Measurements from ENCODE around the gene MBNL2.

Gene MBNL2

DNA sequence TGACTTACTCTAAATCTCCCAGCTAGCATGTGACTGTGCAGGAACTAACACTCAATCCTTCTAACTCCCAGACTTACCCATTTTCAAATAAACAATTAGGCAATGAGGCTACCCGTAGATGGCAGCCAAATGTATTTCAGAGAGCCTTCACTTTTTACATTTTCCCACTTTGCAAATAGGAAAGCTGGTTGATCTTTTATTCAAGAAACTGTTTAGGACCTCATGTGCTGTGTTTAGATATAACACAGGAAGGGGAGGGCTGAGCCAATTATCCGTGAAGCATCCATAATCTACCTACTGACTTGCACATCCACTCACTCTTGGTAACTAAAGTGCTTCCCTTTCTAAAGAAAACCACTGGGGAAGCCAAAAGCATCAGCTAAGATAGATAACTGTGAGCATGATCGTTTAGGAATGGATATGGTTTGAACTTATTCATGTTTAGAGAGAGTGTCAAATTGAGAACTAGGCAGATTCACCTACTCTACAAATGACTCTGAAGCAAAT lies 33.4 kb downstream of the MBNL2 start:
- no peak for DNase-seq

DNA sequence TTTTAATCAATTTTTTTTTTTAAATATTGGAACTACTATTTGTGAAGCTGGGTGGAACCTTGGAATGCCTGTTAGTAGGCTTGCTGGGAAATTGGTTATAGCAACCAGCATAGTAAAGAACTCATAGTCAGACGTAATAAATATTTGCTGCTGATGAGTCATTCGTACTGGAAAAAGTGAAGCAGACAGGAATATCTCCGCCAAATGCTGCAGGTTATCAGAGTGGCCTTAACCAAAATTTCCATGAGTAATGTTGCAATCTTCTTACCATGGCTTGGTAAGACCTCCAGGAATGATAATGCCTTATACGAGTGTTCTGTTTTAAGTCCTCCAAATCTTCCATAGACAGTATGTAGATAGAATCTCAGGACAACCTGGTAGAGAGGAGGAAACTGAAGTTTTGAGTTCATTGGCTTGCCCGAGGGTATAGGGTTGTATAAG lies 34.2 kb downstream of the MBNL2 start:
- no peak for DNase-seq

DNA sequence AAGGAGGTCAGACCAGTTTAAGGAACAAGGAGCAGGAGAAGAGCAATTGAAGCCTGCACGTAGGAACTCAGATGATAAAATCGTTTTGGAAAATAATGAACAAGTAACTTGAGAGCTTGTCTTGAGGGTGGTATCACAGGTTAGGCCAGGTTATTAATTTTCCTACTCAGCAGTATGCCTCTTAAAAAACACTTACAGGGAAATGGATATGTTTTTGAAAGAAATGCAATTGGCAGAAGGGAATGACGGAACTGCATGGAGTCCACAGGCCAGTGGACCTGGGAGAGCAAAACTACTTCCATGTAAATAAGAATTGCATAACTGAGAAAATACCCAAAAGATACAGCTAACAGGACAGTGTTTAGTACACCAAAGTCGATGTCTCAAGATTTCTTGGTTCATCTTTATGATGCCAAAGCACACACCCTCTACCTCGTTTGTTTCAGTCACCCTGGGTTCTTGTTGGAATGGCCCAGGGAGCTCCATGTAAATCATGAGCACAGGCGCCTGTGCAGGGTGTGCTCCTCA lies 35.2 kb downstream of the MBNL2 start:
- no peak for DNase-seq

DNA sequence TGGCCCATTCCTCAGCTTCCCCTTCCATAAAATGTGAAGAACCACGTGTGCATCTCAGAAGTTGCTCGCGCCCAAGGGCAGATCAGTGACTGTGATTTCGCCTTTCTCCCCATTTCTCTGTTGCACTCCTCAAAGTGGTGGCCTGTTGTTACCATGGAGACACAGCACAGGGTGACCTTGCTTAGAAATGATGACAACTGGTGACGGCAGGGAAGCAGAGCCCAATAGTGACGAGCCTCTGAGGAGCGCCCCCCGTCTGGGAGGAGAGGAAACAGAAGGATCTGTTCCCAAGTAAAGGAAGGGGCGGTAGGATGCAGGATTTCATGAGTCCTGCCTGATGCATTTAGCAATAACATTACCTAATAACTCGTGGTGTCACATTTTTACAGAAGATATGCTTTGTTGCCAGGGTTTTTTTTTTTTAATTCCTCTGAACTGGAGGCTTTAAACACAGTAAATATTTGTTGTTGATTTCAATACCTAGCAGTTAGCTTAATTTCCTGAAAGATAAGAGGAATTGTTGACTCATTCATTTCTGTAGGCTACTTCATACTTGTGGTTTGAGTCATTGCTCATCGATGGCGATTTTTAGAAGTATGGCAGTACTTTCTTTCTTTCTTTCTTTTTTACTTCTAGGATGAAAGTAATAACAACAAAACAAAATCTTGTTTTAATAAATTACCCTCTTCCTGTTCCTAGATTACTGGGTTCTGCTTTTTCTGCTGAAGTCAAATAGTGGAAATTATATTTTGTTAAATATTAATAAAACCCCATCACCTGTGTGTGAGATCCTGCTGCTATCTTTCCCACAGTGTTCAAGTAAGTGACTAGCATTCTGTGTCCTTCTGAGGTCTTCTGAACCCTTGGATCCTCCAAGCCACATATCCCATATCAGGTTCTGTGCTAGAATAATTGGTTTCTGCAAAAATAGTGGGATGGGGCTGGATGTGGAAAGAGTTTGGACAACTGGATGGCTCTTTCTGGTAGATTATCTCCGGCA lies 36.0 kb downstream of the MBNL2 start:
- DNase-seq, result peak; percentile 58

DNA sequence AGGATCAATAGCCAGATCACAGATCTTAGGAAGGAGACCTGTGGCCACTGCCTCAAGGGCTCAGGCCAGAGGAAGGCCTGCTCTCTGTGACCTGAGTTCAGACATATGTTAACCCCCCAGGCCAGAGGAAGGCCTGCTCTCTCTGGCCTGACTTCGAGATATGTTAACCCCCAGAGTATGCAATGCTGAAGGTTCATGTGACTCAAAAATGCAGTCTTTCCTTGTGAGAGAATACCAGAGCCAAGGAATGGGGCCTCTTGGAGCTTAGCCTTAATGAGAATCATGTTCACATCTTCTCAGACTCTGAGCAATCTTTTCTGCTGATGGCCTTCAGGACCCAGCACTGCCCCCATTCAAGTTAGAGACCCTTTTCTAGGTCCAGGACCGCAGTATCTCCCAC lies 36.7 kb downstream of the MBNL2 start:
- peak; percentile 57 for DNase-seq

- DNase-seq, result peak; percentile 40
Observed at GRCh38 chr13:97259410-97259797, 37.3 kb downstream of the MBNL2 start.

DNA sequence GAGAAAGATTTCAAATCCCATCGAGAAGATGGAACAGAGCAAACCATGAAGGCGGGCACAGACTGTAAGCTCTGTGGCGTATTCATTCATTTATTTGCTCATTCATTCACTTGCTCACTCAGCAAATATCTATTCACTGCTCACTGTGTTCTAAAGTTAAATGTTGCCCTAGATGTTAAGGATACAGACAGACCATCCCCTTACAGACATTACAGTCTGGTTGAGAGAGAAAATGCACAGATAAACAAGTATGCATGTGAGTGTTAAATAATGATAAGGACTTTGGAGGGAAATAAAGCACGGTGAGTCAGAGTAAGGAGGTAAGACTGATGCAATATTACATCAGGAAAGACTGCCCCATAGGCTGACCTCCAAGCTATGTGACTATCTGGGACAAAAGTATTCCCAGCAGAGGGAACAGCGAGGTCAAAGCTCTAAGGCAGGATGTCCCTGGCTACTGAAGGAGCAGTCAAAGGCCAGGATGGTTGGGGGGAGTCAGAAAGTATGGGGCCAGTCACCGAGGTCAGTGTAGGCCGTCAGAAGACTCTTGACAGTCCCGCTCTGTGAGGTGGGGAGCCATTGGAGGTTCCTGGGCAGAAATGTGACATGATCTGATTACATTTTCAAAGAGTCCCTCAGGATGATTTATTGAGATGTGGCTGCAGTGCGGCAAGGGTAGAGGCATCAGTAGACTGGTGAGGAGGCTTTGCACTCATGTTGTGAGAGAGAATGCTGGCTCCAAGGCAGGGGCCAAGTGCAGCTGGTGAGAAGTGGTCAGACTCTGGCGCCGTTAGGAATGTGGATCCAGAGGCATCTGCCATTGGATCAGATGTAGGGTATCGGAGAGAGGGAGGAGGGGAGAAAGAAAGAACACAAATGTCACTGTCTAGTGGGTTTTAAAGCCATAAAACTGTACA lies 37.9 kb downstream of the MBNL2 start:
- peak; percentile 59 for DNase-seq

- DNase-seq, result no peak
Observed at GRCh38 chr13:97261254-97262005, 39.3 kb downstream of the MBNL2 start.

GRCh38 chr13:97262058-97262457 lies 39.9 kb downstream of the MBNL2 start:
- DNase-seq, result no peak

DNA sequence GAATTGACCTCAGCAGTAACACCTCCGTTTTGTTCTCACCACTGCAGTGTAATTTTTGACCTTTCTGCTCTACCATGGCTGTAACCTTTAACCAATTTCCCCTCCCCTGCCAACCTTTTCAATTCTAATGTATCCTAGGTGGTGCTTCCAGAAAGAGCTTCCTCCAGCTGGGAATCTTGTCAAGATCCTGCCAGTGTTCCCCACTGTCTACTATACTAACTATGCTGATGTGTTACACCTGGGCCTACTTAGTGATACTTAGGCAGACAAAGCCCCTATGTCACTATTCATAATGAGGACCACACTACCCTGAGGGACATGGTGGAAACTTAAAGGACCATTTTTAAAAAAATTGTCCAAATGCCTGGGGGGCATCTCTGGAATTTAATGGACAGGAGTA lies 41.0 kb downstream of the MBNL2 start:
- DNase-seq, result no peak

GRCh38 chr13:97264663-97265062 lies 42.5 kb downstream of the MBNL2 start:
- DNase-seq, result no peak

DNA sequence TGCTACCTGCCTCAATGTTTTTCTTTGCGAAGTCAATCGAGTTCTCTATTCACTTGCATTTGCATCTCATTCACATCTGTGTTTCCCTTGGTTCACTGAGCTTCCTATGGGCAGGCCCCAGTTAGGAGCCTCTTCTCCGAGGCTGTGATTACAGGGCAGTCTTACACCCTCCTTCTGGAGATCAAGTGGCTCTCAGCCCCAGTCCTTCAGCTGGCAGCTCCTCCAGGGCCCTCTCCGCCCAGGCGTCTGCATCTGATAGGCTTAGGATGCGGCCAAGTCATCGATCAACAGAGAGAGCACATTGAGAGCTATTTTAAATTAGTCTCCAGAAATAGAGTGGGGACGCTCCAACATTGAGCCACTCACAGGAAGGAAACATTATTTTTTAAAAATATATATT lies 44.2 kb downstream of the MBNL2 start:
- DNase-seq, result no peak

DNA sequence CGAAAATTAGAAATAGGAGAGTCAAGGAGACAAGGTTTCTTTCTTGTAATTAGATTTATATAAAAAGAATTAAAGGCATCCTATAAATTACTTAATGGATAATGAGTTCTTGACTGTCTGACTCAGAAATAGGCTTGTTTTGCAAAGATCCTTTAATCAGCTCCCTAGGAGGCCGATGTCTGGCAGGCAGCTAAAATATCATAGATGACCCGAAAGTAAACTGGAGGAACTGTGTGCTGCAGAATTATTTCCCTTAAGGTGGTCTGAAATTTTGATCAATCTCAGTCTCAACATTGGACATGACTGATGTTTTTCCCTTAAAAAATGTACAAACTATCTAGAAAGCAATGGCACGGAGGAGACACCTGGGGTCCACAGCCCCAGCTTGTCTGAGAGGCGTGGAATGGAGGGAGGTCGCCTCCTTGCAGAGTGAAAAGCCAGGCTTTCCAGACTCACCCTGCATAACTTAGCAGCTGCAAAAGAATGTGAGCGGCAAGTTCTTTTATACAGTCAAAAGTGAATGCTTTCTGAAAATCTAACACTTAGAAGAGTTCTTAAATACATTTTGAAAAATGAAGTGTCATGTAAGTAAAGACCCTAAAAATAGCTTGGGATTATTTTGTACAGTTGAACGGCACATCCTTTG lies 44.8 kb downstream of the MBNL2 start:
- no peak for DNase-seq

DNA sequence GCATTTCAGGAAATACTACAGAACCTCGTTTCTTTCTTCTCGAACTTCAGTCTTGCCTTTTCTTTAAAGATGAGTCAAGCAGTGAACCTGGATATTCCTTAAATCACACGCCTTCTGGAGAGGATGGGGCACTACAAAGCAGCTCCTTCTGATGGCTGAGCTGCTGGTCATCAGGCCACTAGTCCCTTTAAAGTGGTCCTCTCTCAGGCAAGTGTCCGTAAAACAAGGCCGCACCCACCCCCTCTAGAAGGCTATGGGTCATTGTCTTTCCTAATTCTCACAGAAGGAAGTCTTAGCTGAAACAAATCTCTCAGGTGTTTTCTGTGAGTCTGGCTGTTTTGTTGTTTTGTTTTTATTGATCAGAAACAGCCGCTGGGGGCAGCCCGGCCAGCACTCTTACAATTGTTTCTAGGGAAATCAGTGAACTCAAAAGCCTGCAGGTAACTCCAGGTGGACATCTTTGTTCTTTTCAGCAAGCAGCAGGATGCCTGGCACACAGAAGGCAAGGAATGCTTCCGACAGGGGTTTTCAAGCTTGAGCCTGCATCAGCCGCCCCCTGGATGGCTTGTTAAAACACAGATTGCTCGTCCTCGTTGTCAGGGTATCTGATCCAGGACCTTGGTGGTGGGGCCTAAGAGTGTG lies 45.4 kb downstream of the MBNL2 start:
- DNase-seq, result no peak

GRCh38 chr13:97268772-97269171 lies 46.6 kb downstream of the MBNL2 start:
- DNase-seq, result no peak

- DNase-seq, result no peak
Observed at GRCh38 chr13:97269603-97270002, 47.5 kb downstream of the MBNL2 start.

DNA sequence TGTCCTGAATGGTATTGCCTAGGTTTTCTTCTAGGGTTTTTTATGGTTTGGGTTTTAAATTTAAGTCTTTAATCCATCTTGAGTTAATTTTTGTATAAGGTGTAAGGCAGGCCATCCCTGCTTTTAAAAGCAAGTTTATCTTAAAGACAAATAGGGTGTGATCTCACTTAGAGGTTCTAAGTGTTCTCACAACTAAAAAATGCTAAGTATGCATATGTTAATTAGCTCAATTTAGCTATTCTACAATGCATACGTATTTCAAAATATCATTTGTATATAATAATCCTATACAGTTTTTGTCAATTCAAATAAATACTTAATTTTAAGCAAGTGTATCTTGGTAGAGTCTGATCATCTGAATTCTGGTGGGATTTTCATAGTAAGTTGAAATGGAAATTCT lies 50.4 kb downstream of the MBNL2 start:
- DNase-seq, result no peak

GRCh38 chr13:97273341-97273831 lies 51.3 kb downstream of the MBNL2 start:
- DNase-seq, result no peak

- DNase-seq, result no peak
Observed at GRCh38 chr13:97274829-97275649, 52.9 kb downstream of the MBNL2 start.
